DOHH2 (cell line): Measurements from ENCODE around the gene TGM6.

Experiments
- CTCF ChIP-seq: fragments of 200-600 bp; sonication (generic); IDR thresholded peaks from one replicate; pipeline ENCODE4 v1.5.1; 2014; ENCODE audit warnings: antibody characterized with exemption, mild to moderate bottlenecking, low read depth, low read length; ENCODE audit not compliant: poor library complexity, severe bottlenecking
- EZH2phosphoT487 ChIP-seq: fragments of 200-600 bp; sonication (generic); IDR thresholded peaks from 2 replicates; pipeline ENCODE4 v1.6.1; 2017; ENCODE audit warnings: borderline replicate concordance, mild to moderate bottlenecking, antibody characterized with exemption, low read length, moderate library complexity, mixed read lengths

GRCh38 chr20:2460752-2461424, 80.2 kb downstream of the TGM6 start:
- no peak for TF ChIP-seq EZH2phosphoT487
- no peak for TF ChIP-seq CTCF
